KBM-7 (cell line): ENCODE results near the gene DIPK1C.

Experiments
- DNase-seq: peaks from one replicate; pipeline ENCODE4 v3.0.0-alpha.2; 2015
- in situ Hi-C: fragments of 300-500 bp; cut with MboI; formaldehyde crosslinking; loops from 2 replicates; pipeline ENCODE4 v1.14.3; 2020; ENCODE audit warnings: low sequenced_read_pairs, low pct_unique_long_range_greater_than_20kb, mixed read lengths

DIPK1C gene

DNA sequence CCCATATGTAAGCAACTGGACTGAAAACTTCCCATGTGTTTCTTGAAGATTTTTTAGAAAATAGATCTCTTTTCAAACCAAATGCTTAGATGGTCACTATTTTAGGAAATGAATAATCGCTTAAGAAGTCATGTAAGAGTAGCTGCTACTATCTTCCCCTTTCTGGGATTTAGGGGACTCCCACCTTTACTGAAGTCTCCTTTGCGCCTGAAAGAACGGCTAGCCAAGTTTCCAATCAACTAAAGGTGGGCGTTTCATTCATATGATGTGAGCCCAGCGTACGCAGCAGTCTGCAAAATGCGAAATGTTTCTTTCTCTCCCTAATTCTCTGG lies 1.1 kb downstream of the DIPK1C start:
- in situ Hi-C loops = no loop called here
- DNase-seq = no peak

GRCh38 chr18:74455386-74455785 lies 1.7 kb downstream of the DIPK1C start:
- in situ Hi-C loops = no loop called here

DNA sequence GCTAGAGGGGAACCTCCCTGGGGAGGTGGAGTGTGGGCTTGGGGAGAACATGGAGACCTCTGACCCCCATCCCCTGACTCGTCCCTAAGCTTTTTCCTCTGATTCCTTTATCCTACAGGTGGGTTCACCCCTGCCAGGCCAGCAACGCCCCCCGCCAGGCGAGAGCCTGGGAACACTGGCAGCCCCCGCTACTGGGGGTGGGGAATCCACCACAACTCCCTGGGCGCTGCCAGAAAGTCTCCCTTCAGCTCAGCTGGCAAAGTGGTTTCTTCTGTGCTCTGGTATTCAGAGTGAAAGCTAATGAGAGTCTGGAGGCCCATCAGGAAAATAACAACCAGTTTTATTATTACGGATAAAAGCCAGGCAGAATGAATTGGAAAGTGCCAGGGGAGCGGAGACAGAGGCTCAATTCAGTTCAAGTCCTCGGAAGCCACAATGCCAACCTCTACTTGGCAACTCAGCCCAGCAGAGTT lies 2.8 kb downstream of the DIPK1C start:
- no peak for DNase-seq
- in situ Hi-C loops = no loop called here

More at GRCh38 chr18:74455386-74455785, 1.7 kb downstream of the DIPK1C start:
- DNase-seq = no peak

GRCh38 chr18:74453642-74454198 lies 3.4 kb downstream of the DIPK1C start:
- DNase-seq = no peak
- in situ Hi-C loops = no loop called here

- no peak for DNase-seq
- in situ Hi-C loops = no loop called here
Measured at GRCh38 chr18:74453016-74453566, 4.0 kb downstream of the DIPK1C start.

DNA sequence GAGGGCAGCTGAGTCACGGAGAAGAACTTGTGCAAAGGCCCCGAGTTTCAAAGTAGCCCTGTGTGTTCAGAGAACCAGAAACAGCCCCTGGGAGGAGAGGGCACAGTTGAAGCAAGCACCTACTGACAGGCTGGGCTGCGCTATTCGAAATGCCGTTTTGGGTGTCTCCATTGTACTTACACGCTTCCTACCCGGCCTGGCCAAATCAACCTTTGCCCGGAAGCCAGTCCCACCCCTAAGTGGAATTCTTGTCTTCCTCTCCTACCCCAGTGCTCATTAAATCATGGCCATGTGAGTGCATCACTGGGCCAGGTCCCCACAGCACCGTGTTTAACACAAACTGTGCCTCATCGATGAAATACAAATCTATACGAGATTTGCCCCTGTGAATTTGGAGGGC lies 6.0 kb downstream of the DIPK1C start:
- in situ Hi-C loops = no loop called here
- DNase-seq = no peak

GRCh38 chr18:74450626-74451025 lies 6.5 kb downstream of the DIPK1C start:
- DNase-seq = no peak
- in situ Hi-C loops = no loop called here

GRCh38 chr18:74447404-74448152 lies 9.5 kb downstream of the DIPK1C start:
- in situ Hi-C loops = no loop called here
- DNase-seq = no peak

DNA sequence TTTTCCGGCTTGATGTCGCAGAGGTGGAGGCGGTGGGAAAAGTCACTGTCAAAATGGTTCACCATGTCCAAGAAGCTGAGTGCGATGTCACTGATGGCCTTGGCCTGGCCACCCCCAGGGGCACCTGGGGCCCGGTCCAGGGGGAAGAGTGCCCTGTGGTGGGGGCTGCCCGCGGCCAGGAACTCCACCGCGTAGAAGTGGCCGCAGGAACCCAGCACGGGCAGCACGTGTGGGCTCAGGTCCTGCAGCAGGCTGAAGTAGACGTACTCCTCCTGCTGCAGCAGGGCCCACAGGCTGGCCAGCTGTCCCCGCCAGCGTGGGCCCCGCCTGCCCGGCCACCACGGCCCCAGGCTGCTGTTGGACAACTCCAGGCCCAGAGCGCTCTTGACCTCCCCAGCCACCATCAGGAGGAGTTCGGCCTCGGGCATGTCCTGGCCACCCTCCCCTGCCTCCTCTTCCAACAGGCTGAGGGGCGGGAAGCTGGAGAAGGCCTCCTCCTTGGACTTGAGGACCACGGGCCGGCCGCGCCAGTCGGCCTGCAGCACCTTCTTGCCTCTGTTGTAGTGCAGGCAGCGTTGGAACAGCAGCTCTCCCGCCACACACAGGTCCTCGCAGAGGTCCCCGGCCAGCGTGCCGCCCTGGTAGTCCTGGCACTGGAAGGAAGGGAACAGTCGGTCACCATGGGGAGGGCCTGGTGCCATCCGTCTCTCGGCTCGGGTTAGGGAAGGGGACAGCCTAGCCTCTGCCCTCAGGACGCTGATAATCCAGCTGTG lies 10.3 kb downstream of the DIPK1C start:
- no peak for DNase-seq
- in situ Hi-C loops = no loop called here

DNA sequence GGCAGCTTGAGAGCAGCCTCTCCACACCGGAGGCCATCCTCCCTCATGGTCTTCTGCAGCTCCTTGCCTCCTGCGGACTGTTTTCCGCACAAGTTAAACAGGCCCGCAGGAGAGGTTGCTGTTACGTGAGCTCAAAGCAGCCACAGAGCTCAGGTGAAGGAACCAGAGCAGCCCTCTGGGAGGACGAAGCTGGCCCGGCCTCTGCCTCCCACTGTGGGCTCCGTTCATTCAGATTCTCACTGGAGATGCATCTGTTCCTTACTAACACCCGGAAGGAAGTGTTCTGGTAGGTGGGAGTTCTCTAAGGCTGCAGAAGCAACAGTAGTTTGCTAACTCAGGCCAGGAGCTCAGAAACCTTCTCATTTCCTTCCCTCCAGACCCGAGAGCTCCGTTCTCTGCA lies 10.9 kb downstream of the DIPK1C start:
- no peak for DNase-seq
- in situ Hi-C loops = no loop called here

DNA sequence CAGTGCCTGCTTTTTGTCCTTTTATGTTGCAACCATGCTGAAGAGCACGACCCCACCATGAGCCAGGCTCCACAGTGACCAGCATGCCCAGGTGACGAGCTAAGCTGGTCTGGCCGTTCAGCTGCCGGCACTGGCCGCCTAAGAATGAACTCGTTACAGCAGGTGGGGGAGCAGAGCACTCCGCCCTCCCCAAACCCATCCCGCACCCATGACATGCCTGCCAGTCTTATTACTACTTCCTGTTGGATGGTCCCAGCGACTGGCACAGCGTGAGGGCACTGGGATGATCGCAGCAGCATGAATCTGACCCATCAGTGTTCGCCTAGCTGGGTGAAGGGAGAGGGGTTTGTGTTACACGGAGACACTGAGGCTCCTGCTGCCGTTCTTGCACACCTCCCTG lies 11.5 kb downstream of the DIPK1C start:
- in situ Hi-C loops = no loop called here
- no peak for DNase-seq

DNA sequence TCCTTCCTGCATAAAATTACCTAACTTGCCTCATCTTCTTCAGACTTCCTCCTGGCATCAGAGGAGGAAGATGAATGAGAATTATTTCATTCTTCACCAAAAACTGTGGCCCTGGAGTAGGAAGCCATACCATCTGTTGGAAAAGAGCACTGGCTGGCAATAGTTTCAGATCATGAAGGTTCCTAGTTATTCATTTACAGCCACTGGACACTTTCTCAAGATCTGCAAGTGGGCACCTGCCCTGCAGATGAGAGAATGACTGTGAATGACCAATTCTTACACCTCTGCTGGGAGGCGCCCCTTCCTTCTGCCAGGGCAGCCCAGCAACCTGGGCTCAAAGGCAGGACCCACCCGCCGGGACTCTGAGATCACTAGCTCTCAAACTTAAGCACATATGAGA lies 13.0 kb downstream of the DIPK1C start:
- no peak for DNase-seq
- in situ Hi-C loops = no loop called here

GRCh38 chr18:74440808-74441427 lies 16.2 kb downstream of the DIPK1C start:
- no peak for DNase-seq
- in situ Hi-C loops = no loop called here

- in situ Hi-C loops = no loop called here
- no peak for DNase-seq
Measured at GRCh38 chr18:74438091-74438490, 19.0 kb downstream of the DIPK1C start.

- DNase-seq = no peak
- in situ Hi-C loops = no loop called here
Measured at GRCh38 chr18:74436158-74436769, 20.8 kb downstream of the DIPK1C start.

DNA sequence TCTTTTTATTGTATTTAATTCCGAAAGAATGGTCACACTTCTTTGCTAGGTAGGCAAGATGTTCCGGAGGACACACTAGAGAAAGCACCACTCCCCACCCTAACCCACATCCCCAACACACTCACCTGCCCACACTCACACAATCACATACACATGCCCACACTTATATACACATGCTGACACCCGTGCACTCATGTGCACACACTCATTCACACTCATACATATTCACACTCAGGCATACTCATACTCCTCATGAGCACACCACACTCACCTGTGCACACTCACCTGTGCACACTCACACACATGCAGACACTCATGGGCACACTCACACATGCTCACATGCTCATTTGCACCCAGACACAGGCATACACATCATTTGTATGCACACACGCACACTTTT lies 21.4 kb downstream of the DIPK1C start:
- no peak for DNase-seq
- in situ Hi-C loops = no loop called here

- in situ Hi-C loops = no loop called here
- no peak for DNase-seq
Measured at GRCh38 chr18:74434466-74434865, 22.6 kb downstream of the DIPK1C start.

DNA sequence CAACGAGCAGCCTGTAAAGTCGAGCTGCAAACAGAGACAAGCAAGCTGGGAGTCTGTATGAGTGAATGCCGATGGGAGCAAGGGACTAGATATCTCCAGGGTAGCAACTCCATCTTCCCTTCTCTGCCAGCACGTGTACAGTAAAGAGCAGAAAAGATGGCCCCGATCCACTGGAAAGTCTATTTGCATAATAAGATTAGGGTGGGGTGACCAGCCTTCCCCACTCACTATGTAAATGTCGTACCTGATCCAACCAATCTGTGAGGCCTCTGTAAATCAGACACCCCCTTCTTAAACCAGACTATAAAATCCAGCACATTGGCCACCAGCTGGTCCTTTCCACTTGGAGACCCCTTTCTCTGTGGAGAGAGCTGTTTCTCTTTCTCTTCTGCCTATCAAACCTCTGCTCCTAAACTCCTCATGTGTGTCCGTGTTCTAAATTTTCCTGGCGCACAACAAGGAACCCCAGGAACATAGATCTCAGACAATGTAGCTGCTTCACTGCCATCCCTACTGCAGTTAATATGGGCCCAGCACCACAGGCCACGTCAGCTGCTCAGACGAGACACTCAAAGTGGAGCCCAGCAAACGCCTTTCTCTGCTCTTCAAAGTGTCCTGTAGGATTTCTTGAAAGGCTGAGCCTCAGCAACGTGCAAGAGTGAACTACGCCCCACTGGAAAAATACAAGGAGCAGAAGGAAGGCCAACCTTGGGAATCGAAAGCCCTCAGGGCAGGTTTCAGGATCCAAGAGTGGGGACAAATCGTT lies 26.1 kb downstream of the DIPK1C start:
- DNase-seq = no peak
- in situ Hi-C loops = no loop called here

DNA sequence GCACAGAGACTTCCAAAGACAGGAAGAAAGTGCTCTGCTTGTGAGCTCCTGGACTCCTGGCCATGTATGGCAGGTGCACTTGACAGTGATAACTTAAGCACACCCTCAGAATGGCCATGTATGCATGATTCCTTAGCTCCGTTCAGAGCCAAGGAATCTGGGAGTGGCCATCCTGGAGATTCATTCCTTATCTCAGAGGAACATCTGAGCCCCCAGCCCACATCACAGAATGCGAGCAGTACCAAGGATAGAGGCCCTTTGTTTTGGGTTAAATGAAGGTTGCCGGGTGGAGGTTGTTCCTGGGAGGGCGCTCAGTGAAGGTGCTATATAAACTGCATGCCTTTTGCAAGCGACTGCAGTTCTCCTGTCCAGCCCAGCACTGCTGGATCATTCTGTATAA lies 26.9 kb downstream of the DIPK1C start:
- DNase-seq = no peak
- in situ Hi-C loops = no loop called here
